ENCODE data around the gene CHDH.

The CHDH gene

DNA sequence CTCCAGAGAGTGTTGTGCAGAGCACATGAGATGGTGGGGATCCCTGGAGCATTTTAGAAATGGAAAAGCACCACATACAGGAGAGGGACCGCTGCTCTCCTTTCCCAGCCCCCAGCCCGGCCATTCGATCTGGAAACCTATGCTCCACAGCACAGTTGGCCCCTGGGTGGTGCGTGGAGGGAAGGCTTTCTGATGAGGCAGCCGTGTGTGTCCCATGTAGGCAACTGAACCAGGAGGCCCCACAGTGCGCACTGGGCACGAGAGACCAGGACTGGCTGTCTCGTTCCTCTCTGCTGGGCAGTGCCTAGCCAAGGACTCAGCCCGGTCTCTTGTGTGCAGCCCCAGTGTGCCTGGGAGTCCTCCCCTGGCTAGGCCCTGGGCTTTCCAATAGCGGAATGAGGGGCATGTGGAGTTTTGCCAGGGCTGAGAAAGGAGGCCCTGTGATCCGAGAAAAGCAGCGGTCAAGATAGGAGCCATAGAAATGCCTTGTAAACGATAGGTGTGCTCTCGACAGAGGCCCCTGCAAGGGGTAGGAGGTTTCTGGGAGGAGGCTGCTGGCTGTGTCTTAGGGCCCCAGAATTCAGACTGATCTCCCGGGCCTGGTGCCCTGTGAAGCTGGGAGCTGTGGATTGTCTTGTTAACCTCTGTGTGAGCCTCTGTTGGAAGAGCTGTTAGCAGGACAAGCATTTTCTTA is 39.0 kb downstream of the CHDH start:
- peak; percentile 13 for DNase-seq

GRCh38 chr3:53806182-53807116 is 39.8 kb downstream of the CHDH start:
- peak; percentile 24 for DNase-seq

DNA sequence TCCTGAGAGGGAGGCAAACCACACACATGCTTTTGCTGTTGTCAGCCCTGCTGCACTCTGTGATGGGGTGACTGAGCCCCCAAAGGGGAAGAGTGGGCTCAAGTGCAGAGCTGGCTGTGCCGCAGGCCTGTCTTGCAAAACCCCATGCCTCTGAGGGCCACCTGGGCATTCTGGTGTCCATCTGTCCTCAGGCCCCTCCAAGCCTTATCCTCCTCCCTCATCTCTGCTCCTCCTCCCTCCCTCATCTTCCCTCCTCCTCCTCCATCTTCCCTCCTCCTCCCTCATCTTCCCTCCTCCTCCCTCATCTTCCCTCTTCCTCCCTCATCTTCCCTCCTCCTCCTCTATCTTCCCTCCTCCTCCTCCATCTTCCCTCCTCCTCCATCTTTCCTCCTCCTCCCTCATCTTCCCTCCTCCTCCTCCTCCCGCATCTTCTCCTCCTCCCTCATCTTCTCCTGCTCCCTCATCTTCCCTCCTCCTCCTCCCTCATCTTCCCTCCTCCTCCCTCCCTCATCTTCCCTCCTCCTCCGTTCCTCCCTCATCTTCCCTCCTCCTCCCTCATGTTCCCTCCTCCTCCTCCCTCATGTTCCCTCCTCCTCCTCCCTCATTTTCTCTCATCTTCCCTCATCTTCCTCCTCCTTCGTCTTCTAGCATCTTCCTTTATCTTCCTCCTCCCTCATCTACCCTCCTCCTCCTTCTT is 40.6 kb downstream of the CHDH start:
- DNase-seq, result peak; percentile 3

DNA sequence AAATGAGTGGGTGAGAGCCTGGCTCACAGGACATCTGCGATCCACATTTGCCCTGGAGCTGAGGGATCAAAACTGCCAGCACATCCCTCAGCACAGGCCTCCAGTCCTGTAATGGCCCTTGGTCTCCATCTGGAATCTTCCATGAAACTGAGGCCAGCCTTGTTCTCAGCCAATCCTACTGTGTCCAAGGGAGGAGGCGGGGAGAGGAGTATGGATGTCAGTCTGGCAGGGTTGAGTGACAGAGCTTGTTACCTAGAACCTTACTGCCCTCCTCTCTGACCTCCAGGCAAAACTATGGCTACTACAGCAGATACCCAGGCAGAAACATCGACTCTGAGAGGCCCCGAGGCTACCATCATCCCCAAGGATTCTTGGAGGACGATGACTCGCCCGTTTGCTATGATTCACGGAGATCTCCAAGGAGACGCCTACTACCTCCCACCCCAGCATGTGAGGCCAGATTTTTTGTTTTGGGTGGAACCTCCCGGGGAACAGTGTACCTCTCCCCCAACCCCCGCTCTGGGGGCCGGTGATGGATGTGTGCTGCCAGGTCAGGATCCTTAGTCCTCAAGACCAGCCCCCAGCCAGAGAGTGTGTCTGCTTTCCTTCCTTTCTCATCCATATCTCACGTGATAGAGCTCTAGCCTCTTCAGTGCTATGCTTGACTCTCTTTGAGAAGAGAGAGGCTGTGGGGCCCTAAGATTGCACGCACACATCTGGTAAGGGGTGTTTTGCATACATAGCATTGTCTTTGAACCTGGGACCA is 41.3 kb downstream of the CHDH start:
- DNase-seq, result no peak

GRCh38 chr3:53803816-53804695 is 42.2 kb downstream of the CHDH start:
- peak; percentile 34 for DNase-seq

GRCh38 chr3:53803124-53803815 is 42.9 kb downstream of the CHDH start:
- no peak for DNase-seq

DNA sequence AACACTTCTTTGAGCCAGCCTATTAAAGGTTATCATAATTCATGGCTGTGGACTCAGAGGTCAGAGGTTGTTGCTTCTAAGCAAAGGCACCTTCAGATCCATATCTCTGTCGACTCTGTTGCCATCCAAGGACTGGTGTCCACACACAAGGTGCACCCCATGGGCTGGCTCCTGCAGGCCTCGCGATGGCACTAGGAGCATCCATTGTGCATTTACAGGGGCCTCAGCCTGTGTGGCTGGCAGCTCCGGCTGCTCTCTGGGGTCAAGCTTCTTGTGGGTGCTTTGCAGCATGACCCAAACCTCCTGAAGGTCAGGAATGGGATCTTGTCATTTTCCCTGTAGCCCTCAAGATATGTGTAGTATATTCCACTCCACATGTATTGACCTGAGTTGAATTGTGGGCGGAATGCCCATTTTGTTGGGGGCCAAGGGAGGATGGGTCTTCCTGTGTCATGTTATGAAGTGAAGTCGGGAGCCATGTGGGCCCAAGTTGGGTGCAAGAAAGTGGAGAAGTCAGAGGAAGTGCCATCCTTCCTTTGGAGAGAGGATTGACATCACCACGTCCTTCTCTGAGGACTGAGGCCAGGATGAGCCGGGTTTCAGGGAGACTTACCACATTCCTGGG is 43.9 kb downstream of the CHDH start:
- DNase-seq, result no peak

- no peak for DNase-seq
Measured at GRCh38 chr3:53801319-53801718, 44.9 kb downstream of the CHDH start.

DNA sequence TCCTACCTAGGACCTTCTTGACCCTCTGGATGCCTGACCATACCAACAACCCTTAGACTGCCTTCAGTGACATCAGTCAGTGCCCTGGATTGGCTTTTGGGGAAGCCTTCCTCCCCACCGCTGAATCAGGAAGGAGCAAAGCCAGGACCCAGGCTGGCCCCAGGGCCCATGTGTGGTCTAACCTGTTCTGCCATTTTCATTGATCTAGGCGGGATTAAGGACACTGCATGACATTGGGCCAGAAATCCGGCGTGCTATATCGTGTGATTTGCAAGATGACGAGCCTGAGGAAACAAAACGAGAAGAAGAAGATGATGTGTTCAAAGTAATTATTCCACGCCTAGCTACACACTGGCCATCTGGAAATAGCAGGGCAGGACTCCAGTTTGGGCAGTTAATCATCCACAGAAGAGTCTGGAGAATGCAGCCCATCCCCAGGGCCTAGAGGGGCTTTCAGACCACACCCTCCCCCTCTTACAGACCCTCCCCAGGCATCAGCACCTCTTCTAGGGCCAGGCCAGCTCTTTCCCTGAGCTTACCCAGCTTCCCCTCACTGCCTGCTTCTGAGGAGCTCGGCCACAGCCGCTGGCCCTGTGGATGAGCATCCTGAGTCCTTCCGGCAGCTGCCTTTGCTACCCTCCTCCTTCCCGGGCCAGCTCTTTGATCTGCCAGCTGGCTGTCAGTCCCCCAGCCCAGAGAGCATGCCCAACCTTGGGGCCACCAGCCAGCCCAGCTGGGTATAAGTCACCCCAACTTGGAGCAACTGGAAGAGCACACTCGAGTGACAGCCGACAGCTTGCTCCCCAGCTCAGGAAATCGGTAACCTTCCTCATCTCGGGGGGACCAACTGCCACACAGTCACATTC is 45.9 kb downstream of the CHDH start:
- DNase-seq, result no peak

DNA sequence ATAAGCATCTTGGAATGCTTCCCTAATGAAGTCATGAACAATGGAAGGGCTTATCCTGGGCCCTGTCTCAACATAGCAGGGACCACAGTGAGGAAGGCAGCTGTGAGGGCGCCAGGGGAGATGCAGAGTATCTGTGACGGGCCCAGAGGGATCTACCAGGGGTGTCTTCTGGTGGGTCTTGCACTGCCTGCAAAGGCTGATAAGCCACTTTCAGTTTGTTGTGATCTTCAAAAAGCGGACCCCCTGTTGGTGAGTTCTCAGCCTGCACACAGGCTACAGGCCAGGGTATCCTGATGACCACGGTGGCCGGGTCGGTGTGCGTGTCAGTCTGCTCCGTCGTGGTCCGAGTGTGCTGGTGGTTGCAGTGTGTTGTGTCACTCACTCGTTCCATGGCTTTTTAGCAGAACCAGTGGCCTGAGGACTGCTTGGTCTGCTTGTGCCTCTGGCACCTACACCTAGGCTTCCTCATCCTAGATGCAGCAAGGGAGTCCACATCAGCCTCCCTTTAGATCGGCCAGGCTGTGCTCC is 46.8 kb downstream of the CHDH start:
- DNase-seq, result no peak

GRCh38 chr3:53798144-53798543 is 48.1 kb downstream of the CHDH start:
- DNase-seq, result no peak

GRCh38 chr3:53795789-53796560 is 50.2 kb downstream of the CHDH start:
- no peak for DNase-seq

GRCh38 chr3:53795176-53795575 is 51.0 kb downstream of the CHDH start:
- no peak for DNase-seq

- DNase-seq, result no peak
Measured at GRCh38 chr3:53794597-53794996, 51.6 kb downstream of the CHDH start.

DNA sequence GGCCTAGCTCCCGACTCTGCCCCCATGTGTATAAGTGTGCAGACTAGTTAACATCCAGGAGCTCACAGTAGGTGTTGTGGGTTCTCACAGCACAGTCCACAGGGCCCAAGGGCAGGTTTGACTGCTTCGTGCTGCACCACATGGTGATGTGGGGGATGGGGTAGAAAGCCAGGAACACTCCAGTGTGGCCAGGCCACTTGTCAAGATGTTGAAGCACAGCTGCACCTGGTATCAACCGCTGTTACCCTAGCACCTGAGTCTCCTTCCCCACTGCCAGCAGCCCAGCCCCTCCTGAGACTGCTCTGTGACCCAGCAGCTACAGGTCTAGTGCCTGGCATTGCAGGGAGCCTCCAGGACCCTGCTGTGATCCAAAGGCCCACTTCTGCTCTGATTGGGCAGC is 53.4 kb downstream of the CHDH start:
- no peak for DNase-seq

- no peak for DNase-seq
Measured at GRCh38 chr3:53791317-53791716, 54.9 kb downstream of the CHDH start.

DNA sequence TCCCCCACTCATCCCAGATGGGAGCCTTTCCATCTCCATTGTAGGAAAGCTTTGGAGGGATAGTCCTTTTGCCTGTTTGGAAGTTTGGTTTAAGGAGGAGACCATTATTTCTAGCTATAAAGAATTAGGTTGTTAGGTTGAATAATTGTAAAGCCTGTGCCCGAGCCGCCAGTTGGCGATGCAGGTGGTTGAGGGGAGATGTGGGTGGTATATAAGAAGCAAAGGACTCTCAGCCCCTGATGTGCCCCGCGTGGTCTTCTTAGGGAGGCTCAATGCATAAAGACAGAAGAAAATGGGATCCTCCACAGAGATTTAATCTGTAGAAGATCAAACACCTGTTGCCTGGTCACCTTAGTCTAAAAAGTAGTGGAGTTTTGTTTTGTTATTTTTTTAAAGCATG is 55.7 kb downstream of the CHDH start:
- no peak for DNase-seq

DNA sequence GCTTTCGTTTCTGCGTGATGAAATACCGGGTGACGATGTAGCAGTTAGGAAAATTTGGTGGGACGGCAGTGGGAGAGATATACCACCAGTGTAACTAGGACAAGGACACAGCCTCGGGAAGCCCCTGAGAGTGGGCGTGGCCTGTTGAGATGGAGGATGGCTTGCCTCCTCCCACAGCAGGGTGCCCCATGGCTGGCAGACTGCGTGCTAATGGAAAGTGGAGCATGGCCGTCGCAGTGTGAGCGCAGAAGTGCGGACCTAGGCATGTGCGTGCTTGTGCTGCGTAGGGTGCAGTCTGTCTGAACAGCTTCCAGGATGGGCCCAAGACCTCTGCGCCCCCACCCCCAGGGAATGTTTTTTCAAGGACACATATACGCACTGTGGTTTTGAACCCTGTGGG is 56.8 kb downstream of the CHDH start:
- DNase-seq, result no peak

- DNase-seq, result no peak
Measured at GRCh38 chr3:53788038-53788437, 58.2 kb downstream of the CHDH start.

All from femur (tissue), 1 donor.